K562 (cell line): Measurements from ENCODE around the gene TMC5. TPM values are rescaled to one million over a fixed set of nuclear protein-coding genes. Genes with fewer than 3 reads are reported as not detected.
A peak's percentile ranks its signal among the peaks of the same experiment; 100 is the strongest.

Experiments used
- CBX3 ChIP-seq, 2 experiments: IDR thresholded peaks; 1 replicate in 1 of 2; 2 replicates in 1 of 2; pipeline ENCODE4 v1.6.1; 2012; ENCODE audit warnings: inconsistent platforms in 2 of 2, low read length in 2 of 2, borderline replicate concordance in 1 of 2, control low read depth in 1 of 2
- CBX5 ChIP-seq: IDR thresholded peaks from 2 replicates; pipeline ENCODE4 v1.6.1; 2014; ENCODE audit warnings: low read depth, borderline replicate concordance
- E2F4 ChIP-seq: sonication (generic); formaldehyde crosslinking; IDR thresholded peaks from 2 replicates; pipeline ENCODE4 v1.8.0; 2022; ENCODE audit warnings: mild to moderate bottlenecking, low read depth, missing genetic modification reagents
- GABPB1 ChIP-seq: sonication (generic); formaldehyde crosslinking; IDR thresholded peaks from 2 replicates; pipeline ENCODE4 v1.8.0; 2022; ENCODE audit warnings: mild to moderate bottlenecking, missing genetic modification reagents
- GTF2A2 ChIP-seq: IDR thresholded peaks from 2 replicates; pipeline ENCODE4 v1.6.1; 2016; ENCODE audit warnings: mild to moderate bottlenecking, missing genetic modification characterization, missing compliant biosample characterization
- LARP7 ChIP-seq: fragments of 450-650 bp; IDR thresholded peaks from 2 replicates; pipeline ENCODE4 v1.6.1; 2016
- MBD2 ChIP-seq: sonication (generic); IDR thresholded peaks from 2 replicates; pipeline ENCODE4 v1.6.1; 2016; ENCODE audit warnings: low read depth, borderline replicate concordance
- SMC3 ChIP-seq: conservative IDR thresholded peaks from 2 replicates; pipeline ENCODE4 v1.6.1; 2011; ENCODE audit warnings: low read depth, low read length, improper control_type of control experiment; ENCODE audit not compliant: insufficient read depth
- TGIF2 ChIP-seq: sonication (generic); formaldehyde crosslinking; IDR thresholded peaks from 2 replicates; pipeline ENCODE4 v1.8.1; 2022; ENCODE audit warnings: mild to moderate bottlenecking, missing genetic modification reagents, moderate library complexity
- XRCC5 ChIP-seq: fragments of 200-400 bp; formaldehyde crosslinking; IDR thresholded peaks from 2 replicates; pipeline ENCODE4 v1.6.1; 2017; ENCODE audit warnings: low read depth, mild to moderate bottlenecking, low read length
- ZBTB2 ChIP-seq: fragments of 450-650 bp; IDR thresholded peaks from 2 replicates; pipeline ENCODE4 v1.6.1; 2016; ENCODE audit warnings: antibody characterized with exemption
- ZNF165 ChIP-seq: fragments of 250-450 bp; sonication (Bioruptor Pico); IDR thresholded peaks from 2 replicates; pipeline ENCODE4 v1.4.0; 2020; ENCODE audit warnings: borderline replicate concordance
- ZNF274 ChIP-seq: IDR thresholded peaks from 2 replicates; pipeline ENCODE4 v1.6.1; 2011; ENCODE audit warnings: low read depth, mild to moderate bottlenecking, low read length, moderate library complexity, borderline replicate concordance
- ZNF324 ChIP-seq: fragments of 250-450 bp; sonication (Bioruptor Pico); IDR thresholded peaks from 2 replicates; pipeline ENCODE4 v1.4.0; 2020; ENCODE audit warnings: mild to moderate bottlenecking
- ZNF347 ChIP-seq: fragments of 450-650 bp; formaldehyde crosslinking; IDR thresholded peaks from 2 replicates; pipeline ENCODE4 v1.4.0; 2020; ENCODE audit warnings: low read depth, mild to moderate bottlenecking, moderate library complexity
- polyA plus RNA-seq, 8 experiments: library from polyadenylated mRNA; depleted of rRNA in 4 of 8; stranded (reverse) in 5 of 8; unstranded in 3 of 8; fragments of >200 nt; fragmentation: Nextera tagmentation in 2 of 8; fragmentation: Illumina TruSeq in 1 of 8; extraction: Ambion mirVana in 2 of 8; extraction: Trizol in 1 of 8; gene quantifications; 2 replicates each; pipeline versions ENCODE4 v1.2.1 to v1.2.3, GENCODE V29; 2011 to 2014; ENCODE audit warnings: inconsistent platforms in 1 of 8, missing spikeins in 1 of 8
- total RNA-seq, 7 experiments: library from RNA; depleted of rRNA in 6 of 7; stranded (reverse); fragments of >200 nt in 6 of 7; fragmentation: Illumina TruSeq in 2 of 7; extraction: Trizol in 2 of 7; gene quantifications; 2 replicates each; pipeline versions ENCODE4 v1.2.1 to v1.2.3, GENCODE V29; 2011 to 2021; ENCODE audit warnings: low replicate concordance in 1 of 7
- TF ChIP-seq, protein P1 (sequence below): fragments of 250-450 bp; sonication (Bioruptor Pico); IDR thresholded peaks from 2 replicates; pipeline ENCODE4 v1.6.1; 2021; ENCODE audit warnings: mild to moderate bottlenecking
- TF ChIP-seq, protein P2 (sequence below): fragments of 250-450 bp; sonication (Bioruptor Pico); IDR thresholded peaks from 2 replicates; pipeline ENCODE4 v1.5.0; 2021
- TF ChIP-seq, protein P3 (sequence below): fragments of 250-450 bp; sonication (Bioruptor Pico); IDR thresholded peaks from 2 replicates; pipeline ENCODE4 v1.4.0; 2020; ENCODE audit warnings: mild to moderate bottlenecking, moderate library complexity, borderline replicate concordance

Gene TMC5
- total and polyA plus RNA-seq, 9 of the 15 experiments (the other 6 are each of a cell fraction or from before 2014, with no cell fraction given) = 0.83 to 2.6 (median 1.6) TPM

DNA sequence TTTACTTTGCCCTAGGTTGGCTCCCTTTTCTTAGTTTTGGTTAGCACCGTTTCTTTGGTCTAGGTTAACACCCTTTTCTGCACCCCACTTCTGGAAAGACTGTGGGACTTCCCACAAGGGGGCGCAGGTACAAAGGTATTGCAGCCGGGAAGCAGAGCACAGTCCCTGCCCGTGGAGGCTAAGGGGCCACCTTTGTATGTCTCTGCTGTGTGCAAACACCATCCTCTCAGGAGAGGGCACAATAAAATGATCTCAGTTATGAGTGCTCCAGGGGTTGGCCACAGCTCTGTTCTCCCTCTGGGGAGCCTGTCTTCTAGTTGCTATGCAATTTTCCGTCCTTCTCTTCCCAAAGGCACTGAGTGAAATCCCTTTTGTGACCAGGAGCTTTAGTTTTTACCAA, 28.4 kb upstream of the TMC5 start (continued):
- TF ChIP-seq LARP7 (no peak), GABPB1 (CRISPR knock-in tag) (no peak), ZBTB2 (no peak), TGIF2 (CRISPR knock-in tag) (no peak), ZNF165 (CRISPR knock-in tag) (no peak), MBD2 (no peak), CBX3 (IDR thresholded peaks at IDR 0.05; ENCODE audit: borderline replicate concordance in 1 of 2, low read length in 2 of 2) (0 out of 3 replicates have a peak, but pooled peaks of 1 of the 2 experiments have one; percentile 20), ZNF324 (CRISPR knock-in tag) (no peak), SMC3 (peak; percentile 73), XRCC5 (no peak), E2F4 (CRISPR knock-in tag) (no peak), ZNF274 (no peak), GTF2A2 (tag) (no peak), ZNF347 (CRISPR knock-in tag) (no peak), CBX5 (0 out of 2 replicates have a peak, but pooled peaks have one; percentile 12)
- TF ChIP-seq, protein P1, sequence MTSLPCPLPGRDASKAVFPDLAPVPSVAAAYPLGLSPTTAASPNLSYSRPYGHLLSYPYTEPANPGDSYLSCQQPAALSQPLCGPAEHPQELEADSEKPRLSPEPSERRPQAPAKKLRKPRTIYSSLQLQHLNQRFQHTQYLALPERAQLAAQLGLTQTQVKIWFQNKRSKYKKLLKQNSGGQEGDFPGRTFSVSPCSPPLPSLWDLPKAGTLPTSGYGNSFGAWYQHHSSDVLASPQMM (CRISPR knock-in tag) = no peak
- TF ChIP-seq, protein P2, sequence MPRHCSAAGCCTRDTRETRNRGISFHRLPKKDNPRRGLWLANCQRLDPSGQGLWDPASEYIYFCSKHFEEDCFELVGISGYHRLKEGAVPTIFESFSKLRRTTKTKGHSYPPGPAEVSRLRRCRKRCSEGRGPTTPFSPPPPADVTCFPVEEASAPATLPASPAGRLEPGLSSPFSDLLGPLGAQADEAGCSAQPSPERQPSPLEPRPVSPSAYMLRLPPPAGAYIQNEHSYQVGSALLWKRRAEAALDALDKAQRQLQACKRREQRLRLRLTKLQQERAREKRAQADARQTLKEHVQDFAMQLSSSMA = no peak
- TF ChIP-seq, protein P3, sequence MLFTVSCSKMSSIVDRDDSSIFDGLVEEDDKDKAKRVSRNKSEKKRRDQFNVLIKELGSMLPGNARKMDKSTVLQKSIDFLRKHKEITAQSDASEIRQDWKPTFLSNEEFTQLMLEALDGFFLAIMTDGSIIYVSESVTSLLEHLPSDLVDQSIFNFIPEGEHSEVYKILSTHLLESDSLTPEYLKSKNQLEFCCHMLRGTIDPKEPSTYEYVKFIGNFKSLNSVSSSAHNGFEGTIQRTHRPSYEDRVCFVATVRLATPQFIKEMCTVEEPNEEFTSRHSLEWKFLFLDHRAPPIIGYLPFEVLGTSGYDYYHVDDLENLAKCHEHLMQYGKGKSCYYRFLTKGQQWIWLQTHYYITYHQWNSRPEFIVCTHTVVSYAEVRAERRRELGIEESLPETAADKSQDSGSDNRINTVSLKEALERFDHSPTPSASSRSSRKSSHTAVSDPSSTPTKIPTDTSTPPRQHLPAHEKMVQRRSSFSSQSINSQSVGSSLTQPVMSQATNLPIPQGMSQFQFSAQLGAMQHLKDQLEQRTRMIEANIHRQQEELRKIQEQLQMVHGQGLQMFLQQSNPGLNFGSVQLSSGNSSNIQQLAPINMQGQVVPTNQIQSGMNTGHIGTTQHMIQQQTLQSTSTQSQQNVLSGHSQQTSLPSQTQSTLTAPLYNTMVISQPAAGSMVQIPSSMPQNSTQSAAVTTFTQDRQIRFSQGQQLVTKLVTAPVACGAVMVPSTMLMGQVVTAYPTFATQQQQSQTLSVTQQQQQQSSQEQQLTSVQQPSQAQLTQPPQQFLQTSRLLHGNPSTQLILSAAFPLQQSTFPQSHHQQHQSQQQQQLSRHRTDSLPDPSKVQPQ (CRISPR knock-in tag) = no peak
